SK-N-SH (cell line): ENCODE results near the gene NAT9. TPM values are rescaled to one million over a fixed set of nuclear protein-coding genes. Genes with fewer than 3 reads are reported as not detected.

Source experiments
- CTCF ChIA-PET: fragments of 300-600, 350-600 bp; formaldehyde crosslinking; extraction: SDS; loops from one replicate; lab custom pipeline; 2021; lab: Yijun Ruan, JAX
- POLR2A ChIA-PET: fragments of 350-600 bp; sonication (Branson Sonifier 250); formaldehyde crosslinking; extraction: SDS; loops from one replicate; lab custom pipeline; 2020; ENCODE audit warnings: antibody characterized with exemption, inconsistent platforms; lab: Yijun Ruan, JAX
- DNase-seq: peaks from one replicate; pipeline ENCODE4 v3.0.0; 2012
- H2AFZ ChIP-seq: fragments of 200-600 bp; sonication (generic); 2 replicates; pipeline ENCODE4 v1.8.1; 2016; ENCODE audit warnings: antibody characterized with exemption, mild to moderate bottlenecking, low read depth
- H3F3A ChIP-seq: fragments of 200-600 bp; sonication (generic); replicated peaks from 2 replicates; pipeline ENCODE3; 2016; ENCODE audit warnings: antibody characterized with exemption, mild to moderate bottlenecking; ENCODE audit not compliant: insufficient read depth
- H3K27ac ChIP-seq, 2 experiments: fragments of 200-500 bp in 1 of 2; fragments of 200-600 bp in 1 of 2; sonication (Bioruptor generic) in 1 of 2; sonication (generic), shearing (Covaris generic) in 1 of 2; 2 replicates each; pipeline versions ENCODE4 v1.5.1 to v1.6.1; 2014 to 2016; ENCODE audit warnings: low read depth in 2 of 2, inconsistent platforms in 1 of 2, low read length in 1 of 2, mild to moderate bottlenecking in 1 of 2, mixed read lengths in 1 of 2
- H3K27me3 ChIP-seq: fragments of 200-600 bp; sonication (generic), shearing (Covaris generic); 2 replicates; pipeline ENCODE4 v1.6.1; 2016; ENCODE audit warnings: mixed run types; ENCODE audit not compliant: insufficient read depth
- H3K36me3 ChIP-seq, 2 experiments: fragments of 200-500 bp in 1 of 2; fragments of 200-600 bp in 1 of 2; sonication (Bioruptor generic) in 1 of 2; sonication (generic) in 1 of 2; replicated peaks in 1 of 2; 2 replicates each; pipeline versions ENCODE3 to v1.5.1; 2014 to 2016; ENCODE audit warnings: low read length in 1 of 2, mild to moderate bottlenecking in 1 of 2; ENCODE audit not compliant: insufficient read depth in 2 of 2, control insufficient read depth in 1 of 2
- H3K4me1 ChIP-seq, 2 experiments: fragments of 200-500 bp in 1 of 2; fragments of 200-600 bp in 1 of 2; sonication (Bioruptor generic) in 1 of 2; sonication (generic), shearing (Covaris generic) in 1 of 2; 2 replicates each; pipeline versions ENCODE4 v1.5.1 to v1.6.1; 2014 to 2016; ENCODE audit warnings: low read depth in 1 of 2, low read length in 1 of 2, mixed run types in 1 of 2; ENCODE audit not compliant: insufficient read depth in 2 of 2, control insufficient read depth in 1 of 2
- H3K4me2 ChIP-seq: fragments of 200-600 bp; sonication (generic), shearing (Covaris generic); 2 replicates; pipeline ENCODE4 v1.6.1; 2017; ENCODE audit warnings: mixed run types
- H3K4me3 ChIP-seq, 2 experiments: fragments of 200-500 bp in 1 of 2; fragments of 200-600 bp in 1 of 2; sonication (Bioruptor generic) in 1 of 2; sonication (generic), shearing (Covaris generic) in 1 of 2; 2 replicates each; pipeline versions ENCODE4 v1.5.1 to v1.8.1; 2014 to 2016; ENCODE audit warnings: low read depth in 2 of 2, inconsistent platforms in 1 of 2, low read length in 1 of 2, mild to moderate bottlenecking in 1 of 2, mixed read lengths in 1 of 2, moderate library complexity in 1 of 2
- H3K79me2 ChIP-seq: fragments of 200-600 bp; sonication (generic); 2 replicates; pipeline ENCODE4 v1.8.1; 2017; ENCODE audit warnings: mild to moderate bottlenecking; ENCODE audit not compliant: insufficient read depth
- H3K9ac ChIP-seq: fragments of 200-600 bp; sonication (generic); 2 replicates; pipeline ENCODE4 v1.6.1; 2017; ENCODE audit warnings: mixed run types
- H3K9me2 ChIP-seq: fragments of 200-600 bp; sonication (generic); 2 replicates; pipeline ENCODE4 v1.6.1; 2017; ENCODE audit warnings: mixed run types
- H3K9me3 ChIP-seq: fragments of 200-600 bp; sonication (generic); 2 replicates; pipeline ENCODE4 v1.6.1; 2017; ENCODE audit warnings: mixed run types, mild to moderate bottlenecking, moderate library complexity
- H4K20me1 ChIP-seq: fragments of 200-600 bp; sonication (generic); 2 replicates; pipeline ENCODE4 v1.6.1; 2017; ENCODE audit warnings: mild to moderate bottlenecking, mixed run types; ENCODE audit not compliant: insufficient read depth
- EP300 ChIP-seq, 2 experiments: IDR thresholded peaks; 2 replicates each; pipeline versions ENCODE4 v1.4.0 to v1.6.1; 2012; ENCODE audit warnings: borderline replicate concordance in 1 of 2, low read depth in 1 of 2, low read length in 1 of 2
- EZH2phosphoT487 ChIP-seq: fragments of 200-600 bp; sonication (generic); IDR thresholded peaks from 2 replicates; pipeline ENCODE4 v1.6.1; 2017; ENCODE audit warnings: low read depth, mixed run types, mild to moderate bottlenecking, antibody characterized with exemption, moderate library complexity, borderline replicate concordance
- GABPA ChIP-seq: IDR thresholded peaks from 2 replicates; pipeline ENCODE4 v1.4.0; 2012; ENCODE audit warnings: low read depth, mild to moderate bottlenecking
- MAX ChIP-seq: IDR thresholded peaks from 2 replicates; pipeline ENCODE4 v1.4.0; 2012; ENCODE audit warnings: low read depth
- MEF2A ChIP-seq: IDR thresholded peaks from 2 replicates; pipeline ENCODE4 v1.4.0; 2012; ENCODE audit warnings: low read depth, borderline replicate concordance
- MXI1 ChIP-seq: IDR thresholded peaks from 2 replicates; pipeline ENCODE4 v1.6.1; 2012; ENCODE audit warnings: mild to moderate bottlenecking, low read depth, low read length, improper control_type of control experiment
- NFIC ChIP-seq: IDR thresholded peaks from 2 replicates; pipeline ENCODE4 v1.4.0; 2012; ENCODE audit warnings: borderline replicate concordance
- RAD21 ChIP-seq: IDR thresholded peaks from 2 replicates; pipeline ENCODE4 v1.6.1; 2012; ENCODE audit warnings: mild to moderate bottlenecking, low read length
- RXRA ChIP-seq: IDR thresholded peaks from 2 replicates; pipeline ENCODE4 v1.4.0; 2012; ENCODE audit warnings: low read depth, mild to moderate bottlenecking, borderline replicate concordance
- SIN3A ChIP-seq: IDR thresholded peaks from 2 replicates; pipeline ENCODE4 v1.6.1; 2012; ENCODE audit warnings: low read depth, mild to moderate bottlenecking, low read length, moderate library complexity, borderline replicate concordance
- TAF1 ChIP-seq: IDR thresholded peaks from 2 replicates; pipeline ENCODE4 v1.6.1; 2012; ENCODE audit warnings: low read depth, mild to moderate bottlenecking, low read length, moderate library complexity, borderline replicate concordance
- TEAD4 ChIP-seq: IDR thresholded peaks from 2 replicates; pipeline ENCODE4 v1.4.0; 2012; ENCODE audit warnings: mild to moderate bottlenecking, borderline replicate concordance; ENCODE audit not compliant: insufficient read depth
- WGBS: methylation state at CpG from one replicate; pipeline ENCODE4 v1.1.6; 2017; ENCODE audit warnings: low lambda C conversion rate; 5-methylcytosine and 5-hydroxymethylcytosine counted together
- polyA plus RNA-seq, 3 experiments: library from polyadenylated mRNA; depleted of rRNA; stranded (reverse); fragments of >200 nt; gene quantifications; 2 replicates each; pipeline ENCODE4 v1.2.3, GENCODE V29; 2012
- TF ChIP-seq, protein P1 (sequence below): IDR thresholded peaks from 2 replicates; pipeline ENCODE4 v1.4.0; 2012; ENCODE audit warnings: low read depth, borderline replicate concordance
- TF ChIP-seq, protein P2 (sequence below): IDR thresholded peaks from 2 replicates; pipeline ENCODE4; 2012
- TF ChIP-seq, protein P3 (sequence below): fragments of 150-350 bp; IDR thresholded peaks from 2 replicates; pipeline ENCODE4 v1.6.1; 2017; ENCODE audit warnings: antibody characterized with exemption, low read length, low read depth, borderline replicate concordance

NAT9 gene
- polyA plus RNA-seq, 1 of the 3 experiments (the other 2 are of a cell fraction): 117 TPM

- TF ChIP-seq, protein P1, sequence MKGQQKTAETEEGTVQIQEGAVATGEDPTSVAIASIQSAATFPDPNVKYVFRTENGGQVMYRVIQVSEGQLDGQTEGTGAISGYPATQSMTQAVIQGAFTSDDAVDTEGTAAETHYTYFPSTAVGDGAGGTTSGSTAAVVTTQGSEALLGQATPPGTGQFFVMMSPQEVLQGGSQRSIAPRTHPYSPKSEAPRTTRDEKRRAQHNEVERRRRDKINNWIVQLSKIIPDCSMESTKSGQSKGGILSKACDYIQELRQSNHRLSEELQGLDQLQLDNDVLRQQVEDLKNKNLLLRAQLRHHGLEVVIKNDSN: no peak
- TF ChIP-seq EZH2phosphoT487 (no peak), NFIC (no peak), SIN3A (no peak), TEAD4 (no peak), EP300 (IDR thresholded peaks at IDR 0.05; ENCODE audit: borderline replicate concordance in 1 of 2, low read depth in 1 of 2, low read length in 1 of 2) (peak in 1 of 2 experiments; percentile 85; a peak in 2 of 4 replicates)
- TF ChIP-seq, protein P2, sequence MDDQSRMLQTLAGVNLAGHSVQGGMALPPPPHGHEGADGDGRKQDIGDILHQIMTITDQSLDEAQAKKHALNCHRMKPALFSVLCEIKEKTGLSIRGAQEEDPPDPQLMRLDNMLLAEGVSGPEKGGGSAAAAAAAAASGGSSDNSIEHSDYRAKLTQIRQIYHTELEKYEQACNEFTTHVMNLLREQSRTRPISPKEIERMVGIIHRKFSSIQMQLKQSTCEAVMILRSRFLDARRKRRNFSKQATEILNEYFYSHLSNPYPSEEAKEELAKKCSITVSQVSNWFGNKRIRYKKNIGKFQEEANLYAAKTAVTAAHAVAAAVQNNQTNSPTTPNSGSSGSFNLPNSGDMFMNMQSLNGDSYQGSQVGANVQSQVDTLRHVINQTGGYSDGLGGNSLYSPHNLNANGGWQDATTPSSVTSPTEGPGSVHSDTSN: no peak
Measured at GRCh38 chr17:74803971-74804370, 27.8 kb upstream of the NAT9 start (continued).

DNA sequence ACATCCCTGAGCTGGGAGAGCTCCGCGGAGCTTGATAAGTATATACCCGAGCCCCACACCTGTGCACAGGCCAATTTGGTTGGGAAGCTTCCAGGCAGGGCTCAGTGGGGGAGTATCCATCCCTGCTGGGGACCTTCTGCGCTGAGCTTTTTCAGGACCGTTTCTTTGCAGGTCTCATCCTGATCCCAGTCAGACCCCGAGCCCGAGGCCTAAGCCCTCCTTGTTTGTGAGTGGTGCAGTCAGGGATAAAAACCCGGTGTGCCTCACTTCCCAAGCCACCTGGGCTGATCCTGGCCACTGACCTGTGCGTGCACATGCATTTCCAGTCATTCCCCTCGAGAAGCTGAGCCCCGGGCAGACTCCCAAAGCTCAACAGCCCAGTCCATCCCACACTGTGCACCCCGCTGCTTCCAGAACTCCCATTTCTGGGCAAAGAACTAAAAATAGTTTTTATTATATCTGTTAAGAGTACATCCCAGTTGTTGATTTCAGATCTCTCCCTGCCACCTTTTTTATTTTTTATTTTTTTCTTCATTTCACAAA is 27.3 kb upstream of the NAT9 start:
- Histone ChIP-seq H3K79me2 (no peaks in the 10 kb centered on the region), H3K36me3 (peaks cover 0 to 45% of the 10 kb centered on the region in 2 experiments), H4K20me1 (no peaks in the 10 kb centered on the region), H3K27me3 (no peaks in the 10 kb centered on the region), H3K27ac (peak overlapping the region in 1 of 2 experiments; percentile 86; a peak in 2 of 4 replicates), H3K9me2 (no peaks in the 10 kb centered on the region), H3K4me1 (peaks cover 9 to 66% of the 10 kb centered on the region in 2 experiments), H2AFZ (no peak overlapping the region), H3K9ac (no peak overlapping the region), H3K9me3 (no peaks in the 10 kb centered on the region), H3K4me3 (no peak overlapping the region), H3K4me2 (no peak overlapping the region), H3F3A (peaks cover 9% of the 10 kb centered on the region)
- TF ChIP-seq, protein P2: no peak
- TF ChIP-seq TAF1 (no peak), GABPA (no peak), MAX (no peak), MEF2A (no peak), RAD21 (no peak), MXI1 (no peak), RXRA (no peak)
- TF ChIP-seq, protein P3, sequence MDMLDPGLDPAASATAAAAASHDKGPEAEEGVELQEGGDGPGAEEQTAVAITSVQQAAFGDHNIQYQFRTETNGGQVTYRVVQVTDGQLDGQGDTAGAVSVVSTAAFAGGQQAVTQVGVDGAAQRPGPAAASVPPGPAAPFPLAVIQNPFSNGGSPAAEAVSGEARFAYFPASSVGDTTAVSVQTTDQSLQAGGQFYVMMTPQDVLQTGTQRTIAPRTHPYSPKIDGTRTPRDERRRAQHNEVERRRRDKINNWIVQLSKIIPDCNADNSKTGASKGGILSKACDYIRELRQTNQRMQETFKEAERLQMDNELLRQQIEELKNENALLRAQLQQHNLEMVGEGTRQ: no peak
- DNase-seq: no peak
- ChIA-PET CTCF (interaction anchor here (0.7 to 98.1 kb wide), 5 partner anchors 10 to 56 kb away, joined by 3 to 3869 read pairs (median 7); partner anchors contain the start of genes FDXR and GRIN2C), POLR2A (no interaction called here)
- 87% methylated on average over 12 of the region's 12 CpGs for WGBS
